H1 (cell line): ENCODE results near the gene PLSCR3. TPM values are rescaled to one million over a fixed set of nuclear protein-coding genes. Genes with fewer than 3 reads are reported as not detected.

Experiments used
- CTCF ChIA-PET: fragments of 300-600 bp; sonication (Branson Sonifier 250); formaldehyde crosslinking; loops from one replicate; lab custom pipeline; 2021; ENCODE audit not compliant: partially characterized antibody; lab: Charles Lee
- POLR2A ChIA-PET: fragments of 300-600 bp; sonication (Branson Sonifier 250); formaldehyde crosslinking; loops from one replicate; lab custom pipeline; 2021; ENCODE audit warnings: inconsistent platforms; ENCODE audit not compliant: partially characterized antibody; lab: Charles Lee
- DNase-seq, 2 experiments: peaks; one replicate each; pipeline versions ENCODE4 v3.0.0 to v3.0.0-alpha.2; 2010 to 2022; ENCODE audit warnings: low spot score in 2 of 2, low read depth in 1 of 2, mixed read lengths in 1 of 2
- FAIRE-seq: peaks from 2 replicates; lab custom pipeline; 2011; peaks lifted over from hg19 to GRCh38; lab: Jason Lieb, UNC
- H2AFZ ChIP-seq: 2 replicates; pipeline ENCODE4 v1.8.1; 2012; ENCODE audit warnings: low read length, inconsistent platforms
- H2AK5ac ChIP-seq: 2 replicates; pipeline ENCODE4 v1.6.1; 2013; ENCODE audit warnings: low read depth, low read length
- H2BK120ac ChIP-seq: replicated peaks from 2 replicates; pipeline ENCODE3; 2013; ENCODE audit warnings: low read depth, low read length, inconsistent platforms
- H2BK12ac ChIP-seq: 2 replicates; pipeline ENCODE4 v1.6.1; 2013; ENCODE audit warnings: low read depth, low read length
- H2BK15ac ChIP-seq: 2 replicates; pipeline ENCODE4 v1.6.1; 2013; ENCODE audit warnings: low read length
- H2BK20ac ChIP-seq: 2 replicates; pipeline ENCODE4 v1.6.1; 2013; ENCODE audit warnings: low read length
- H2BK5ac ChIP-seq: 2 replicates; pipeline ENCODE4 v1.6.1; 2013; ENCODE audit warnings: low read depth, low read length
- H3K14ac ChIP-seq: 2 replicates; pipeline ENCODE4 v1.6.1; 2013; ENCODE audit warnings: inconsistent platforms; ENCODE audit not compliant: insufficient read length
- H3K18ac ChIP-seq: 2 replicates; pipeline ENCODE4 v1.6.1; 2013; ENCODE audit warnings: low read length; ENCODE audit errors: extremely low read depth
- H3K23ac ChIP-seq: 2 replicates; pipeline ENCODE4 v1.6.1; 2013; ENCODE audit warnings: inconsistent platforms; ENCODE audit not compliant: insufficient read length
- H3K23me2 ChIP-seq: 2 replicates; pipeline ENCODE4 v1.6.1; 2013; ENCODE audit warnings: low read depth, low read length
- H3K27ac ChIP-seq: 2 replicates; pipeline ENCODE4 v1.6.1; 2011; ENCODE audit warnings: low read depth, low read length, inconsistent platforms
- H3K27me3 ChIP-seq, 4 experiments: replicated peaks in 1 of 4; 1 replicate in 1 of 4; 2 replicates in 3 of 4; pipeline versions ENCODE4 v1.6.1 to v1.8.1; 2011 to 2013; ENCODE audit warnings: low read length in 3 of 4, mild to moderate bottlenecking in 3 of 4, inconsistent platforms in 2 of 4, mixed read lengths in 2 of 4, moderate library complexity in 1 of 4; ENCODE audit not compliant: control insufficient read depth in 3 of 4, insufficient read depth in 3 of 4; ENCODE audit errors: extremely low read depth in 1 of 4
- H3K36me3 ChIP-seq, 4 experiments: 2 replicates each; pipeline versions ENCODE4 v1.6.1 to v1.8.1; 2011 to 2013; ENCODE audit warnings: mild to moderate bottlenecking in 4 of 4, low read length in 3 of 4, moderate library complexity in 2 of 4, control low read depth in 1 of 4, inconsistent platforms in 1 of 4; ENCODE audit not compliant: insufficient read depth in 4 of 4, control insufficient read depth in 2 of 4
- H3K4ac ChIP-seq: replicated peaks from 2 replicates; pipeline ENCODE3; 2013; ENCODE audit warnings: low read length, low read depth, mixed read lengths, inconsistent platforms; ENCODE audit not compliant: insufficient read length
- H3K4me1 ChIP-seq, 4 experiments: replicated peaks in 1 of 4; 1 replicate in 1 of 4; 2 replicates in 3 of 4; pipeline versions ENCODE4 v1.6.1 to v1.8.1; 2011 to 2013; ENCODE audit warnings: low read length in 3 of 4, inconsistent platforms in 2 of 4, mixed read lengths in 1 of 4; ENCODE audit not compliant: insufficient read depth in 4 of 4, control insufficient read depth in 3 of 4
- H3K4me2 ChIP-seq, 2 experiments: 2 replicates each; pipeline versions ENCODE4 v1.6.1 to v1.8.1; 2011 to 2013; ENCODE audit warnings: low read depth in 2 of 2, low read length in 2 of 2, control low read depth in 1 of 2, inconsistent platforms in 1 of 2, mild to moderate bottlenecking in 1 of 2; ENCODE audit not compliant: insufficient read depth in 1 of 2
- H3K4me3 ChIP-seq, 4 experiments: fragments of 200-600, 300-600 bp in 1 of 4; sonication (generic), shearing (Covaris generic), sonication (Bioruptor Twin) in 1 of 4; 2 replicates each; pipeline versions ENCODE4 v1.5.1 to v1.8.1; 2011 to 2016; ENCODE audit warnings: low read length in 4 of 4, low read depth in 3 of 4, control low read depth in 2 of 4, inconsistent platforms in 2 of 4, mild to moderate bottlenecking in 2 of 4, mixed read lengths in 1 of 4, moderate library complexity in 1 of 4; ENCODE audit not compliant: insufficient read depth in 2 of 4; ENCODE audit errors: extremely low read depth in 1 of 4
- H3K56ac ChIP-seq: replicated peaks from 2 replicates; pipeline ENCODE3; 2013; ENCODE audit warnings: low read depth, mild to moderate bottlenecking, mixed read lengths, low read length, inconsistent platforms; ENCODE audit not compliant: insufficient read length
- H3K79me1 ChIP-seq: 2 replicates; pipeline ENCODE4 v1.6.1; 2013; ENCODE audit warnings: low read depth, low read length, control low read depth
- H3K79me2 ChIP-seq, 2 experiments: 2 replicates each; pipeline versions ENCODE4 v1.6.1 to v1.8.1; 2012 to 2013; ENCODE audit warnings: low read length in 2 of 2, mild to moderate bottlenecking in 2 of 2, inconsistent platforms in 1 of 2; ENCODE audit not compliant: insufficient read depth in 2 of 2, control insufficient read depth in 1 of 2
- H3K9ac ChIP-seq, 4 experiments: replicated peaks in 1 of 4; 1 replicate in 1 of 4; 2 replicates in 3 of 4; pipeline versions ENCODE4 v1.6.1 to v1.8.1; 2011 to 2013; ENCODE audit warnings: low read depth in 3 of 4, low read length in 3 of 4, control low read depth in 2 of 4, mild to moderate bottlenecking in 2 of 4, moderate library complexity in 2 of 4, inconsistent platforms in 1 of 4; ENCODE audit errors: extremely low read depth in 1 of 4
- H3K9me3 ChIP-seq, 2 experiments: 2 replicates each; pipeline versions ENCODE4 v1.6.1 to v1.8.1; 2012 to 2013; ENCODE audit warnings: mild to moderate bottlenecking in 2 of 2, moderate library complexity in 2 of 2, control low read depth in 1 of 2, inconsistent platforms in 1 of 2, low read depth in 1 of 2, low read length in 1 of 2, mixed read lengths in 1 of 2; ENCODE audit not compliant: insufficient read depth in 2 of 2
- H4K20me1 ChIP-seq, 2 experiments: replicated peaks in 1 of 2; 2 replicates each; pipeline versions ENCODE3 to v1.8.1; 2011 to 2013; ENCODE audit warnings: inconsistent platforms in 2 of 2, low read length in 2 of 2, mild to moderate bottlenecking in 1 of 2; ENCODE audit not compliant: insufficient read depth in 2 of 2, control insufficient read depth in 1 of 2
- H4K5ac ChIP-seq: 2 replicates; pipeline ENCODE4 v1.6.1; 2013; ENCODE audit warnings: low read length, low read depth, mixed read lengths, inconsistent platforms; ENCODE audit not compliant: insufficient read length
- H4K8ac ChIP-seq: 2 replicates; pipeline ENCODE4 v1.8.0; 2013; ENCODE audit warnings: mild to moderate bottlenecking, moderate library complexity, low read length, inconsistent platforms; ENCODE audit not compliant: insufficient read depth; ENCODE audit errors: extremely low read depth
- H4K91ac ChIP-seq: replicated peaks from 2 replicates; pipeline ENCODE3; 2013; ENCODE audit warnings: low read length, mixed read lengths, inconsistent platforms; ENCODE audit not compliant: insufficient read length
- CBX8 ChIP-seq: fragments of 300-800, 300-1000 bp; sonication (generic); IDR thresholded peaks from 2 replicates; pipeline ENCODE4 v1.7.1; 2016; ENCODE audit warnings: low read depth, low read length, borderline replicate concordance
- CTBP2 ChIP-seq: IDR thresholded peaks from 2 replicates; pipeline ENCODE4 v1.7.0; 2011; ENCODE audit warnings: borderline replicate concordance, mild to moderate bottlenecking, moderate library complexity, mixed read lengths, low read length; ENCODE audit not compliant: insufficient read depth, insufficient read length
- E2F6 ChIP-seq: IDR thresholded peaks from 2 replicates; pipeline ENCODE4 v1.6.1; 2012; ENCODE audit warnings: inconsistent platforms
- HDAC2 ChIP-seq, 2 experiments: fragments of 300-600 bp in 1 of 2; sonication (generic) in 1 of 2; IDR thresholded peaks; 2 replicates each; pipeline ENCODE4 v1.6.1; 2011 to 2012; ENCODE audit warnings: low read depth in 2 of 2, low read length in 2 of 2, mild to moderate bottlenecking in 2 of 2, moderate library complexity in 2 of 2, borderline replicate concordance in 1 of 2, inconsistent platforms in 1 of 2
- KDM1A ChIP-seq: fragments of 200-600, 300-600 bp; sonication (generic); IDR thresholded peaks from 2 replicates; pipeline ENCODE4 v1.7.1; 2016; ENCODE audit warnings: mild to moderate bottlenecking, low read length, borderline replicate concordance
- KDM4A ChIP-seq: IDR thresholded peaks from one replicate; pipeline ENCODE4 v1.7.1; 2012; ENCODE audit warnings: low read depth, mild to moderate bottlenecking, moderate library complexity, low read length, inconsistent platforms; ENCODE audit not compliant: severe bottlenecking
- KDM5A ChIP-seq: fragments of 200-600 bp; IDR thresholded peaks from 2 replicates; pipeline ENCODE4 v1.7.1; 2012; ENCODE audit warnings: mild to moderate bottlenecking, low read length, inconsistent platforms, mixed read lengths
- NRF1 ChIP-seq: IDR thresholded peaks from 2 replicates; pipeline ENCODE4 v1.6.1; 2011; ENCODE audit warnings: mild to moderate bottlenecking, low read depth, low read length, improper control_type of control experiment
- PHF8 ChIP-seq: fragments of 200-600 bp; sonication (generic); conservative IDR thresholded peaks from 2 replicates; pipeline ENCODE4 v1.7.1; 2012; ENCODE audit warnings: low read depth, mild to moderate bottlenecking, inconsistent platforms, low read length, moderate library complexity
- TAF7 ChIP-seq: optimal IDR thresholded peaks from 2 replicates; pipeline ENCODE3; 2011; ENCODE audit warnings: low read depth, mild to moderate bottlenecking, inconsistent platforms, low read length, moderate library complexity, borderline replicate concordance
- YY1 ChIP-seq: IDR thresholded peaks from 2 replicates; pipeline ENCODE4 v1.6.1; 2011; ENCODE audit warnings: low read depth, mild to moderate bottlenecking, low read length
- ZNF274 ChIP-seq: IDR thresholded peaks from 2 replicates; pipeline ENCODE4 v1.7.0; 2012; ENCODE audit warnings: low read length, borderline replicate concordance; ENCODE audit errors: extremely low read depth
- WGBS, 2 experiments: shearing (Covaris generic) in 1 of 2; methylation state at CpG; one replicate each; pipeline versions ENCODE4 v1.1.6 to v1.1.7; 2013 to 2015; ENCODE audit warnings: low lambda C conversion rate in 2 of 2, mixed read lengths in 2 of 2, inconsistent platforms in 1 of 2, low coverage in 1 of 2, missing lambda C conversion rate in 1 of 2; ENCODE audit not compliant: insufficient replicate concordance in 2 of 2, insufficient coverage in 1 of 2, insufficient read length in 1 of 2; ENCODE audit errors: extremely low coverage in 1 of 2, missing lambda C conversion rate in 1 of 2; 5-methylcytosine and 5-hydroxymethylcytosine counted together
- polyA plus RNA-seq, 7 experiments: library from polyadenylated mRNA; depleted of rRNA in 3 of 7; stranded (reverse) in 5 of 7; unstranded in 2 of 7; fragments of >200 nt in 5 of 7; fragments of 200-250 nt in 2 of 7; gene quantifications; 1 replicate in 5 of 7; 2 replicates in 1 of 7; 4 replicates in 1 of 7; pipeline versions ENCODE4 v1.2.1 to v1.2.3, GENCODE V29; 2011 to 2013; ENCODE audit warnings: missing spikeins in 2 of 7, mixed read lengths in 2 of 7
- total RNA-seq: library from RNA; stranded (reverse); fragmentation: NEBNext Ultra II Directional; extraction: Animal tissue kit (Norgen Biotek cat#: 25700); gene quantifications from 2 replicates; pipeline ENCODE4 v1.2.1, GENCODE V29; 2021

PLSCR3 gene
- total and polyA plus RNA-seq, 2 of the 8 experiments (the other 6 are each of a cell fraction or from before 2014, with no cell fraction given), result 36.1 to 38.7 TPM

DNA sequence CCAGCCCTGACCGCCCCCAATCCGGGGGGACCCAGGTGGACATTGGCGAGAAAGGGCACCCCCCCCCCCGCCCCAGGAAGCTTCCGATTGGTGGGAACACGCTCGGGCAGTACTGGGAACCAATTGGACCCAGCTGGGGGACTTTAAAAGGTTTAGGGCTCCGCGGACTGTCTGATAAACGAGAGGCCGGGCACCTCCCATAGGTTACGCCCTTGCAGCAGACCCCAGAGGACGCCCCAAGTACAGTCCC, 9.3 kb upstream of the PLSCR3 start:
- no peak overlapping the region for H2BK15ac ChIP-seq
- no peak overlapping the region for H2AK5ac ChIP-seq
- peak overlapping the region; percentile 76 for H2BK5ac ChIP-seq
- H3K79me1 ChIP-seq, result peaks cover 5% of the 10 kb centered on the region
- H3K36me3 ChIP-seq, result peaks cover 0 to 5% (median 1%) of the 10 kb centered on the region in 4 experiments; a peak in 1 of 8 replicates
- no peaks in the 10 kb centered on the region for H3K9me3 ChIP-seq
- no peak overlapping the region for H2AFZ ChIP-seq
- POLR2A ChIA-PET, result interaction anchor here (0.6 to 8.2 kb wide), 23 partner anchors 10 to 205 kb away, joined by 3 to 66 read pairs (median 4); partner anchors contain the start of genes CHRNB1, FGF11, KCTD11 and PHF23
- no peak overlapping the region for H3K4ac ChIP-seq
- no peak overlapping the region for H2BK12ac ChIP-seq
- no peak overlapping the region for H4K8ac ChIP-seq
- H3K79me2 ChIP-seq, result peaks cover 0 to 8% of the 10 kb centered on the region in 2 experiments; a peak in 1 of 4 replicates
- DNase-seq (no peak), FAIRE-seq (no peak)
- H3K27me3 ChIP-seq, result no peaks in the 10 kb centered on the region; a peak in 1 of 7 replicates
- H4K91ac ChIP-seq, result no peak overlapping the region
- peak overlapping the region; percentile 96 for H3K18ac ChIP-seq
- H4K5ac ChIP-seq, result peak overlapping the region; percentile 79
- H3K9ac ChIP-seq, result peak overlapping the region in 3 of 4 experiments; percentile 19 to 42 (median 34); a peak in 3 of 7 replicates
- CTCF ChIA-PET, result interaction anchor here (0.8 to 3.5 kb wide), 10 partner anchors 8 to 157 kb away, joined by 3 to 26 read pairs (median 5); partner anchors contain the start of genes TMEM102 and TMEM95
- peak overlapping the region; percentile 81; the same call in 1 of the 2 replicates for H3K27ac ChIP-seq
- no peak overlapping the region for H2BK120ac ChIP-seq
- WGBS, 2 experiments, result 4% methylated on average over 8 of the region's 13 CpGs; no CpG with 5 or more reads in 1 of the 2 experiments
- peak overlapping the region; percentile 67 to 94 (median 74) for H3K4me3 ChIP-seq
- H3K4me1 ChIP-seq, result peaks cover 0 to 15% (median 11%) of the 10 kb centered on the region in 4 experiments; a peak in 5 of 7 replicates
- H3K56ac ChIP-seq, result peak overlapping the region; percentile 91
- H3K14ac ChIP-seq, result no peak overlapping the region
- H4K20me1 ChIP-seq, result peaks cover 0 to 8% of the 10 kb centered on the region in 2 experiments
- H3K4me2 ChIP-seq, result peak overlapping the region; percentile 84 to 90
- H3K23me2 ChIP-seq, result peaks cover 15% of the 10 kb centered on the region; the same call in 1 of the 2 replicates
- H3K23ac ChIP-seq, result no peak overlapping the region
- H2BK20ac ChIP-seq, result no peak overlapping the region
- TF ChIP-seq HDAC2 (IDR thresholded peaks at IDR 0.05; ENCODE audit: borderline replicate concordance in 1 of 2, low read depth in 2 of 2, low read length in 2 of 2) (peak in 1 of 2 experiments; percentile 84; a peak in 1 of 4 replicates), NRF1 (no peak), ZNF274 (no peak), KDM1A (no peak), CTBP2 (no peak), YY1 (no peak), KDM4A (no peak), TAF7 (no peak), PHF8 (no peak; the same call in 1 of the 2 replicates), KDM5A (no peak), CBX8 (no peak), E2F6 (no peak)
